Measurements from ENCODE around the gene PFDN4.
A peak's percentile ranks its signal among the peaks of the same experiment; 100 is the strongest.
"Not testable (repeated sequence)": the region's sequence is repeated elsewhere in the genome, so short reads cannot be mapped to it uniquely, and the experiment has no call there.

The PFDN4 gene

DNA sequence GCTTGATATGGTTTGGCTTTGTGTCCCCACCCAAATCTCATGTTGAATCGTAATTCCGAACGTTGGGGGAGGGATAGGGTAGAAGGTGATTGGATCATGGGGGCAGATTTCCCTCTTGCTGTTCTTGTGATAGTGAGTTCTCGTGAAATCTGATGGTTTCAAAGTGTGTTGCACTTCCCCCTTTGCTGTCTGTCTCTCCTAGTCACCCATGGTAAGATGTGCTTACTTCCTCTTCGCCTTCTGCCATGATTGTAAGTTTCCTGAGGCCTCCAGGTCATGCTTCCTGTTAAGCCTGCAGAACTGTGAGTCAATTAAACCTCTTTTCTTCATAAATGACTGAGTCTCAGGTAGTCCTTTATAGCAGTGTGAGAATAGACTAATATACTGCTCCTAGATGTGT lies 19.9 kb downstream of the PFDN4 start:
- no peak for DNase-seq (ENCODE audit: low read depth)
- TF ChIP-seq CTCF (conservative IDR thresholded peaks at IDR 0.05; ENCODE audit: low read length): no peak
- H3K4me3 ChIP-seq (ENCODE audit: low read length): no peak overlapping the region

DNA sequence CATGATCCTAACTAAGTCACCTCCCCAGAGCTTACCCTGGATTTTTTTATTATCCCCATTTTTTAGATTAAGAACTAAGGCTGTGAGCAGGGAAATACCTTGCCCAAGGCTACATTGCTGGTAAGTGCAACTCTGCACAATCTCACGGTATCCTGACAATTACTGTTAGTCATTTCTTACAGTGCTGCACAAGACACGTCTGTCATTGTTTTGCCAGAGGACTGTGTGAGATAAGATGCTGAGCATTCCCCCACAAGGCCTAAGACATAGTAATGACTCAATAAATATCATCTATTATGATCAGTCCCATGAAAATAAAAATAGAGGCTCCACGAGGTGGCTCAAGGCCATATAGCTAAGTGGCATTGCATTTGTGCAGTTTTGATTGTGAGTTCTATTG lies 21.0 kb downstream of the PFDN4 start:
- TF ChIP-seq CTCF (conservative IDR thresholded peaks at IDR 0.05; ENCODE audit: low read length): no peak
- DNase-seq (ENCODE audit: low read depth): no peak
- no peak overlapping the region for H3K4me3 ChIP-seq (ENCODE audit: low read length)

DNA sequence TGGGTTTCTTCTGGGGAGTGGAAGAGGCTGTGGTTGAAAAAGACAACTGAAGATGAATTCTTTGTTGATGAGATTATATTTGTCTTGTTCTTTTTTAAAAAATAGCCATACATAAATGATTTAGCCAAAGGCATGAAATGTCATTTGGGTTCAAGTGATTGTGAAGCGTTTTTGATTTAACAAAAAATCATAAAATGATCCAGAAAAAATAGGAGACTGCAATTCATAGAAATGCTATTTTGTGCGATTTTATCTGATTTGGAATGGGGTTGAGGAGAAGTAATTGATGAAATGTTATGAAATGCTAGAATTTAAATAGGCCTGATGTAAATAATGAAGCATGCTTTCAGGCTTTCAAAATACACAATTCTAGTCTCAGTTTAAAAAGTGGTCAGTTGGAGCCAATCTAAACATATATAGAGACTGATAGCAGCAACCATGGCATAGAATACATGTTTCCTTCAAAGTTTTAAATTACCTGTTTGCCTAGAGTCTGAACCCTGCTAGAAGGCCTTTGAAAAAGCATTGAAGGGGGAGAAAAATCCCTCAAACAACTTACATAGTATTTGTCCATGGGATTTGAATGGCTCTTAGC lies 21.8 kb downstream of the PFDN4 start:
- no peak overlapping the region for H3K4me3 ChIP-seq (ENCODE audit: low read length)
- TF ChIP-seq CTCF (conservative IDR thresholded peaks at IDR 0.05; ENCODE audit: low read length): no peak
- no peak for DNase-seq (ENCODE audit: low read depth)

DNA sequence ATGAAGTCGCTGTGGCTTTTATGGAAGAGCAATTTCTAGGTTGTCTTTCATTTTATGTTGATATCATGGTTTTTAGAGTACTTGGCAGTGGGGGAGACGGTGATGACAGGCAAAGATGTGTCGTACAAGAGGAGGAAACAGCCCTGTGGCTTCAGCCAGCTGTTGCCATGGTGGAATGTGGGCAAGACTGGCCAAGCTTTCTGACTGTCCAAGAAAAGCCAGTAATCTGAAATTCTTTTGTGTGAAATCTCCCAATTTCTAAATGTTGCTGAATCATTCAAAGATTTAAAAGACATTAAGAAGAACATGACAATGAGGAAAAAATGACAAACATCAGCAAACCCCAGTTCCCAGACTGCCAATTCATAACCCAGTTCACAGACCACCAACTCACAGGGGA lies 23.1 kb downstream of the PFDN4 start:
- H3K4me3 ChIP-seq (ENCODE audit: low read length): no peak overlapping the region
- no peak for TF ChIP-seq CTCF (conservative IDR thresholded peaks at IDR 0.05; ENCODE audit: low read length)
- peak; percentile 49 for DNase-seq (ENCODE audit: low read depth)

DNA sequence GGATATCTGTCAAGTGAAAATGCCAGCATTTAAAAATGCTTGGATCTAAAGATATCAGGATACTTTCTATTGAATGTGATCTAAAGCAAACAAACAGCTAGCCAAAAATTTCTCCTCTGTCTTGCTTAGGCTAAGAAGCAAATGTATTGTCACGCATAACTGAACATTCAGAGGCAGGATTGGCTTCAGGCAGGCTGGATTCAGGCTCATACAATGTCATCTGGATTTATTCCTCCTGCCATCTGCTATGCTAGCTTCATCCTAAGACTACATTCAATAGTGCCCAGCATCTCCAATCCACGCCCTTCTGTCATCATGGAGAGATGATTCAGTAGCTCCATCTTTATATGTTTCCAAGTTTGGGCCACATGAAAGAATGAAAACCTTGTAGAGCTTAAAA lies 27.1 kb downstream of the PFDN4 start:
- DNase-seq (ENCODE audit: low read depth): no peak
- TF ChIP-seq CTCF (conservative IDR thresholded peaks at IDR 0.05; ENCODE audit: low read length): no peak
- no peak overlapping the region for H3K4me3 ChIP-seq (ENCODE audit: low read length)

GRCh38 chr20:54237116-54237943 lies 29.4 kb downstream of the PFDN4 start:
- TF ChIP-seq CTCF (conservative IDR thresholded peaks at IDR 0.05; ENCODE audit: low read length): no peak
- no peak for DNase-seq (ENCODE audit: low read depth)
- H3K4me3 ChIP-seq (ENCODE audit: low read length): no peak overlapping the region

DNA sequence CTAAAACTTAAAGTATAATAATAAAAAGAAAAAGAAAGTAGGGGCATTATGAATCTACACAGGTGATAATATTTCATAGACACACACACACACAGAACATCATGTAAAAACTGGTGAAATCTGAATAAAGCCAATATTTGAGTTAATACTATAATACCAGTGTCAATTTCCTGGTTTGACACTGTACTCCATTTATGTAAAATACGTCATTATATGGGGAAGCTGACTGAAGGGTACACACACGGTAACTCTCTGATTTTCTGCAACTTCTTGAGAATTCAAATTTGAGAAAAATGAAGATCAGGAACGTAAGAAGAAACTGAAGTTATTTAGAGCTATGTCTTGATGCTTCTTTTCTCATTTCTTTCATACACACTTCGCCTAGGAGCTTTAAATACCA lies 36.2 kb downstream of the PFDN4 start:
- DNase-seq (ENCODE audit: low read depth): no peak

DNA sequence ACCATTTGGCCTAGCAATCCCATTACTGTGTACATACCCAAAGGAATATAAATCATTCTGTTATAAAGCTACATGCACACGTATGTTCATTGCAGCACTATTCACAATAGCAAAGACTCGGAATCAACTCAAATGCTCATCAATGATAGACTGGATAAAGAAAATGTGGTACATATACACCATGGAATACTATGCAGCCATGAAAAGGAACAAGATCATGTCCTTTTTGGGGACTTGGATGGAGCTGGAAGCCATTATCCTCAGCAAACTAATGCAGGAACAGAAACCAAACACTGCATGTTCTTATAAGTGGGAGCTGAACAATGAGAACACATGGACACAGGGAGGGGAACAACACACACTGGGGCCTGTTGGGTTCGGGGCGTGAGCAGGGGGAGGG lies 40.8 kb downstream of the PFDN4 start:
- DNase-seq (ENCODE audit: low read depth): not testable (repeated sequence)

More for the DNA sequence above, 36.2 kb downstream of the PFDN4 start:
- no peak for TF ChIP-seq CTCF (conservative IDR thresholded peaks at IDR 0.05; ENCODE audit: low read length)
- H3K4me3 ChIP-seq (ENCODE audit: low read length): no peak overlapping the region

More for the DNA sequence above, 40.8 kb downstream of the PFDN4 start:
- not testable (repeated sequence) for H3K4me3 ChIP-seq (ENCODE audit: low read length)

Data from AG10803 (cell line).